Measurements from ENCODE around the gene TPSB2.

TPSB2 gene

DNA sequence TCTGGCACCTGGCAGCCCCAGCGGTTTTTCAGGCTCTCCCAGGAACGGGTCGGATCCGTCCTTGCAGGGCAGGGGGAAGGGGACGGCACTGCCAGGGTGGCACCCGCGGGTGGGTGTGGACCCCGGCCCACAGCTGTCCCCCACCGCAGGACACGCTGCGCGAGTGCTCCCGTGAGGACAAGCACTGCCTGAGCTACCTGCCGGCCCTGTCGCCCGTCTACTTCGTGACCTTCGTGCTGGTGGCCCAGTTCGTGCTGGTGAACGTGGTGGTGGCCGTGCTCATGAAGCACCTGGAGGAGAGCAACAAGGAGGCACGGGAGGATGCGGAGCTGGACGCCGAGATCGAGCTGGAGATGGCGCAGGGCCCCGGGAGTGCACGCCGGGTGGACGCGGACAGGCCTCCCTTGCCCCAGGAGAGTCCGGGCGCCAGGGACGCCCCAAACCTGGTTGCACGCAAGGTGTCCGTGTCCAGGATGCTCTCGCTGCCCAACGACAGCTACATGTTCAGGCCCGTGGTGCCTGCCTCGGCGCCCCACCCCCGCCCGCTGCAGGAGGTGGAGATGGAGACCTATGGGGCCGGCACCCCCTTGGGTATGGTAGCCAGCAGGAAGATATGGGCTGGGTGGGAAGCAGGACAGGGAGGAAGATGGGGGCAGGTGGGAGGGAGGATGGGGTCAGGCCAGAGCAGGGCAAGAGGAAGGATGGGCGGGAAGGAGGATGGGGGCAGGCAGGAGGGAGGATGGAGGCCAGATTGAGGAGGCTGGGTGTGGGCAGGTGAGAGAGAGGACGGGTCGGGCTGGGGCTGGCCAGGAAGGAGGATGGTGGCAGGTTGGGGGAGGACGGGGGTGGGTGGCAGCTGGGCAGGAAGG lies 11.7 kb downstream of the TPSB2 start:
- no peak for DNase-seq

DNA sequence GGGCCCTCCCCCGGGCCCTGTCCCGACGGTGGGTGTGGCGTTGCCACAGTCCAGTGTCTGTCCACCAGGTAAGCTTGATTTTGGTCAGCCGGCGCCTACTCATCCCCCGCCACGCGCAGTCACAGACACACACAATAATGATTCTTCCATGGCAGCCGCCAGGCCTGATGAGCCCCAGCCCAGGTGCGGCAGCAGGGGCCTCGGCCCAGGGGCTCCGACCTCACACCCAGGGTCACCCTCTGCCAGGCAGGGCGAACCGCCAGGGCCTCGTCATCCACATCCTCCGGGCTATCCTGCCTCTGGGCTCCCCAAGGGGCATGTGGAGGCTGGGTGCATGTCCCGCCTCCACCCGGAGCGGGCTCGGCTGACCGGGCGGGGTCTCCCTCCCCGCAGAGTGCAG lies 12.5 kb downstream of the TPSB2 start:
- no peak for DNase-seq

DNA sequence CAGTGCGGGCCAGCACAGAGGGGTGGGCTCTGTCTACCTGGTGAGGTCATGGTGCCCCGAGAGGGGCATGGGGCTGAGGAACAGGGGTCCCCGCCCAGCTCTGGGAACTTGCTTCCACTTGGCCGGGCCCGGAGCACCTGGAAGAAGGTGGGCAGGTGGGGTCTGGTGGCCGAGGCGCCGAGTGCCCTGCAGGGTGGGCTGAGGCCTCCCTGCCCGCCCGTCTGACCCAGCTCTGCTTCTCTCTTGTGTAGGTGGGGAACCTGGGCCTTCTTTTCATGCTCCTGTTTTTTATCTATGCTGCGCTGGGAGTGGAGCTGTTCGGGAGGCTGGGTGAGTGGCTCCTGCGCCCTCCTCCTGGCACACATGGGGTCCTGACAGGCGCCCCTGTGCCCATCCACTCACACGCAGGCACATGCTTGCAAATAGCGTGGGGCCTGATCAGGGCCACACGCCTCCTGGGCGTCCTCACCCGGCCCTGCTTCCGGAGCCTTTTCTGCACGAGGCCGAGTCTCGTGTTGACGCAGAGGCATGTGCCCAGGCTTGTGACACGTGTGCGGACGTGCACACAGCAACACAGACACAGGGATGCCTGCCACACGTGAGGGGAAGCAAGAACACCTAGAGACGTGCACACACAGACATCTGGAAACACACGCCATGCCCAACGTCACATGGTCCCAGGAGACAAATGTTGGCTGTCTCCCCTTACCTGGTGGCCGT lies 13.1 kb downstream of the TPSB2 start:
- DNase-seq, result no peak

DNA sequence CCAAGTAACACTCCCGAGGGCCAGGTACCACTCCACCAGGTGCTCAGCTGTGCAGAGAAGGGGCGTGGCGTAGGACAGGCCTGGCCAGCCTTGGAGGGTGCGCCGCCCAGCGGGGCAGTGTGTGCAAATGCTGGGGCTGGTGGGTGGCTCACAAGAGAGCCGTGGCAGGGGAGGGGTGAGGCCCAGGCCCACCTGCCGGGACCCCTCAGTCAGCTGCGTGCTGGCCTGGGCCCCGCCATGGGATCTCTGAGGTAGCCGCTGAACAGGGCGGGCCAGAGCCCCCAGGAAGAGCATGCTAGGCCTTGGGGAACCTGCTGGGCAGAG lies 13.7 kb downstream of the TPSB2 start:
- no peak for DNase-seq

DNA sequence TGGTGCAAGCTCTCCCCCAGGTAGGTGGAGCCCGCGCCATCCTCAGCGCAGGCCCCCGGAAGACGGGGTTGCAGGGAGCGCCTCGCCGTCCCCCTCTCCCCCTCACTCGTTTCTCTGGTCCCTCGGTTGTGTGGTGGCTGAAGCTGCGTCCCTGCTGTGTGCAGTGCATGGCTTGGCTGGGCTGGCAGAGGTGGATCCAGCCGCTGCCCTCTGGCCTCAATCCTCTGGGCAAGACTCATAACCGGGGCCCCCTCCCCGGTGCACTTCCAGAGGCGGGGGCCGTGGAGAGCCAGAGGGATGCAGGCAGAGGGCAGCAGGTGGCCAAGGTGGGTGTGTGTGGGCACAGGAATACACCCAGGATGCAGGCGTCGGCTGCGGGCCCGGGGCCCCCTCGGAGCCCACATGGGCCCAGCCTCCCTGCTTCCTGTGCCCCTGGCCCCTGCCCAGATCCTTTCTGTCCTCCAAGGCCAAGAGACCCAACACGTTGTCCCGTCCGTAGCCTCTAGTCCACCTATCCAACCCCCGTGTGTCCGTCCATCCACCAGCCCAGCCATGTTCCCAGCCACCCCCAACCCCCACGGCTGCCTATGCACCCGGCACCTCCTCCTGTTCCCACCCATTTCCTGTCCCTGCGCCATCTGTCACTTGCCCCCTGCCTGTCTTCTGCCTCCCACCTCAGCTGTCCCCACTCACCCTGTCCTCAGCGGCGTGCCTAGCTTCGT lies 14.2 kb downstream of the TPSB2 start:
- DNase-seq, result no peak

DNA sequence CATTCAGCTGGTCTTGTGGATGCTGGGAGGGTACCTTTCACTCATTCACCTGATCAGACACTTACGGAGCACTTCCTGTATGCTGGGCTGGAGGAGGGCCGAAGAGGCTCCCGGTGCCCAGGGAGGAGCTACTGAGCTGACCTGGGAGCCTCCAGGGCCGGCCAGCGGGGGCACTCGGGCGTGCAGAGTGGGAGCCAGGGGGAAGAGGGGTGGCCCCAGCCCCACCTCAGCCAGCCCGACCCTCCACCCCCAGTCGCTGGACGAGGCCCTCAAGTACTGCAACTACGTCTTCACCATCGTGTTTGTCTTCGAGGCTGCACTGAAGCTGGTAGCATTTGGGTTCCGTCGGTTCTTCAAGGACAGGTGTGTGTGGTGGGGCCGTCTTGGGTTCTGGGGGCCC lies 15.3 kb downstream of the TPSB2 start:
- no peak for DNase-seq

DNA sequence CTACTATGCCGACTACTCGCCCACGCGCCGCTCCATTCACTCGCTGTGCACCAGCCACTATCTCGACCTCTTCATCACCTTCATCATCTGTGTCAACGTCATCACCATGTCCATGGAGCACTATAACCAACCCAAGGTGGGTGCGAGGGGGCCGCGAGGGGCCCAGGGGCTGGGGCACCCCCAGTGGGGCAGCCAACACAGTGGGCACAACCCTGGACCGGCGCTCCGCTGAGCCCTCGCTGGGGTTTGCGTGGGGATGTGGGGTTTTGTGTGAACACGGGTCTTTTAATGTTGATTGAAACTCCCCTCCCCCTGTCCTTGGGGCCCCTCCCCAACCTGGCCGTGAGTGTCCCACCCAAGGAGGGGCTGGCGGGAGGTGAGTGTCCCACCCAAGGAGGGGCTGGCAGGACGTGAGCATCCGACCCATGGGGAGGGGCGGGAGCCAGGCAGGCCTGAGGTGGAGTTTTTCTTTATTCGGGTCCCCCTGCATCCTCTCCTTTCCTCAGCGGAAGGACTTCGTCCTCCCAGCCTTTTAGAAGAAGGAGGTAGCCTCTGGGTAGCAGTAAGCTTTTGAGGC lies 16.1 kb downstream of the TPSB2 start:
- no peak for DNase-seq

DNA sequence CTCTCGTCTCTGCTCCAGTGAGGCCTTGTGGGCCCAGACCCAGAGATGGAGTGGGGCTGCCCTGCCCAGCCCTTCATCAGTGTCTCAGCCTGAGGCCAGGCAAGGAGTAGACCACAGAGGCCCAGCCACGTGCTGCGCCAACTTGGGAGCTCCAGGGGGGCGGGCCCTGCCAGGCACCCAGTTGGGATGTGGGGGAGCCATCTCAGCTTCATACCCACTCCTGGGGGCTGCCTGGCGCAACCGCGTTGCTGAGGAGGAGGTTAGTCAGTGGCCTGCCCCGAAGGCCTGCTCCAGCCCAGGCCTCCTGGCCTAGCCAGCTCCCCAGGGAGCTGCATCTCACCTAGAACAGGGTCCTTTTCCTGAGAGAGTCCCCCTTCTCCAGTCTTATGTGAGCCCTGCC lies 16.8 kb downstream of the TPSB2 start:
- DNase-seq, result no peak

DNA sequence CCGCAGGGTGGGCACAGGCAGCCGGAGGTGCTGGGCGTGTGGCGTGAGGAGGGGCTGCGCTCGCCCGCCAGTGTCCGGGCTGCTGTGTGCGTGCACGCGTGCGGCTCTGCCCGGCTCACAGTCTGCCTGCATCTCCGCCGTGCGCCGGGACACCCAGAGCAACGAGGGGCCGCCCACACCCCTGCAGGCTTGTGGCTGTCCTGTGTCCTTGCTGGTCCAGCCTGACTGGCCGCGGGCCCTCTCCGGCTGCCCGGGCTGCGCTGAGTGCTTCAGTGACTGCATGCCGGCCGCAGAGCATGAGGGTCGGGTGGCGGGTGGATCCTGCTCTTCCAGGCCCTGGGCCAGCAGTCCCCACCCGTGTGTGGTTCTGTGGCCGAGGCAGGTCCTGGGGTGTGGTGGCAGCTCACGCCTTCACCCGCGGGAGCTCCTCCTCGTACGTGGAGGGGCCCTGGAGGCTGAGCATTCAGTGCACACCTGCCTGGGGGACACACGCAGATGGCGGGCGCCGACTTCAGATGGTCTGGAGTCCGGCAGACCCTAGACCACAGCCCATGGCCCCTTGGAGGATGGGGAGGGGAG lies 17.3 kb downstream of the TPSB2 start:
- DNase-seq, result no peak

DNA sequence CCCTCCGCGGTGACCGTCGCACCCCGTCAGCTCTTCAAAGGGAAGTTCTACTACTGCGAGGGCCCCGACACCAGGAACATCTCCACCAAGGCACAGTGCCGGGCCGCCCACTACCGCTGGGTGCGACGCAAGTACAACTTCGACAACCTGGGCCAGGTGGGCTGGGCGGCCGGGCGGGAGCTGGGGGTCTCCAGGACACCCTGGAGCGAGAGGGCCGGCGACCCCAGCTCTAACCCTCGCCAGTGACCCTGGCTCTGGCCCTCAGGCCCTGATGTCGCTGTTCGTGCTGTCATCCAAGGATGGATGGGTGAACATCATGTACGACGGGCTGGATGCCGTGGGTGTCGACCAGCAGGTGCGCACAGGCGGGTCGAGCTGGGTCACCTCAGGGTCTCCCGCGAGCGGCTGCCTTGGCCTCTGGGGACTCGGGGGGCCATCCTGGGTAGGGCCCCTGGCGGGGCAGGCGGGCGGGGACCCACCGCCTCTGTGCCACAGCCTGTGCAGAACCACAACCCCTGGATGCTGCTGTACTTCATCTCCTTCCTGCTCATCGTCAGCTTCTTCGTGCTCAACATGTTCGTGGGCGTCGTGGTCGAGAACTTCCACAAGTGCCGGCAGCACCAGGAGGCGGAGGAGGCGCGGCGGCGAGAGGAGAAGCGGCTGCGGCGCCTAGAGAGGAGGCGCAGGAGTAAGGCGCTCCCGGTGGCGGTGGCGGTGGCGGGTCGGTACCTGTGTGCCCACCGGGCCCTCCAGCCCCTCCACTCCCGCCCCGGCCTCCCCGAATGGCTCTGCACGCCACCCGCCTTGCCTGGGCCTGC lies 18.3 kb downstream of the TPSB2 start:
- DNase-seq, result no peak

DNA sequence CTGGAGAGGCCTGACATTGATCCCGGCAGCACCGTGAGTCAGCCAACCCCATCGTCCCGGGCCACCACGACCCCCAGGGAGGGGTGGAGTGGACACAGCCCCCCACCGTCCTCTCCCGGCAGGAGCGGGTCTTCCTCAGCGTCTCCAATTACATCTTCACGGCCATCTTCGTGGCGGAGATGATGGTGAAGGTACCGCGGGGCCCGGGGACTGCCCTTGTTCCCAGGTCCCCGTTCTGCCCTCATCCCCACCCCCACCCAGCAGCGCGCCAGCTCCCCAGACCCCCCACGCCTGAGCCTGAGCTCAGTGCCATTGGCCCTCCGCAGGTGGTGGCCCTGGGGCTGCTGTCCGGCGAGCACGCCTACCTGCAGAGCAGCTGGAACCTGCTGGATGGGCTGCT lies 19.5 kb downstream of the TPSB2 start:
- DNase-seq, result no peak

DNA sequence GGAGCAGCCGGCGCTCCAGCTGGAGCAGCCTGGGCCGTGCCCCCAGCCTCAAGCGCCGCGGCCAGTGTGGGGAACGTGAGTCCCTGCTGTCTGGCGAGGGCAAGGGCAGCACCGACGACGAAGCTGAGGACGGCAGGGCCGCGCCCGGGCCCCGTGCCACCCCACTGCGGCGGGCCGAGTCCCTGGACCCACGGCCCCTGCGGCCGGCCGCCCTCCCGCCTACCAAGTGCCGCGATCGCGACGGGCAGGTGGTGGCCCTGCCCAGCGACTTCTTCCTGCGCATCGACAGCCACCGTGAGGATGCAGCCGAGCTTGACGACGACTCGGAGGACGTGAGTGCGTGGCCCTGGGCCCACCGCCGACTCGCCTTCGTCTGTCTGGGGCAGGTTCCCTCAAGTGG lies 20.9 kb downstream of the TPSB2 start:
- no peak for DNase-seq

DNA sequence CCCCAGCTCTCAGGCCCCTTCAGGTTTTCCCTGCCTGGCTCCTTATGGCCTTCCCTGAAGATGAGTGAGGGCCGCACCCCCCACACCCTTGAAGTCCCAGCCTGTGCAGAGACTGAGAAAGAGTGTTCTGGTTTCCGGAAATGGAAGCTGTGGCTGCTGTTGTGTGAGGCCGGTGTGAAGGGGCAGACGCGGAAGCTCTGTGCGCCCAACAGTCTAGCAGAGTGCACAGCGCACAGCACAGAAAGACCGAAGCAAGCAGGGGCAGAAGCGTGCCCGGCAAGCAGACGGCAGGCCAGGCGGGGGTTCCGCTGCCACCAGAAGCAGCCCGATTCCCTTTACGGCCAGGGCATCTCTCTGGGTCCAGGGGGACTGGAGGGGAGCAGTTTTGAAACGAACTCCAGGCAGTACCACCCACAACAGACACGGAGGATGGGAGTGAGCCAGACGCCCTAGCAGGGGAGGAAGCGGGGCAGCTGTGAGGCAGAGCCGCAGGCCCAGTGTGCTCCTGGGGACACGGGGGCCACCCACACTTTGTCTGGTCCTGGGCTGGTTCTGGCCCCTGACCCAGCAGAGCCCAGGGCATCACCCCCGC lies 21.6 kb downstream of the TPSB2 start:
- DNase-seq, result no peak

DNA sequence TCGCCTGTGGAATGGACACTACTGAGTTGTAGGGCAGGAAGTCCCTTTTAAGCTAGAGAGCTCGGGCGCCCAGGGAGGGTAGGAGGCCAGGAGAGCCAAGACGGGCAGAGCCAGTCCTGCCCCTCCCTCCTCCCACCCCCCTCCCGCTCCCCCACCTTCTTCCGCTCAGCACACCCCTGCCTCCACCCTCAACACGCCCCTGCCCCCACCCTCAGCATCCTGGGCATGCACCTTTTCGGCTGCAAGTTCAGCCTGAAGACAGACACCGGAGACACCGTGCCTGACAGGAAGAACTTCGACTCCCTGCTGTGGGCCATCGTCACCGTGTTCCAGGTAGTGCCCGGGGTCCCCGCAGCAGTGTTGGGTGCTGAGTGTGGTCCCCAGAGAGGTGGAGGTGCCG lies 23.2 kb downstream of the TPSB2 start:
- no peak for DNase-seq

DNA sequence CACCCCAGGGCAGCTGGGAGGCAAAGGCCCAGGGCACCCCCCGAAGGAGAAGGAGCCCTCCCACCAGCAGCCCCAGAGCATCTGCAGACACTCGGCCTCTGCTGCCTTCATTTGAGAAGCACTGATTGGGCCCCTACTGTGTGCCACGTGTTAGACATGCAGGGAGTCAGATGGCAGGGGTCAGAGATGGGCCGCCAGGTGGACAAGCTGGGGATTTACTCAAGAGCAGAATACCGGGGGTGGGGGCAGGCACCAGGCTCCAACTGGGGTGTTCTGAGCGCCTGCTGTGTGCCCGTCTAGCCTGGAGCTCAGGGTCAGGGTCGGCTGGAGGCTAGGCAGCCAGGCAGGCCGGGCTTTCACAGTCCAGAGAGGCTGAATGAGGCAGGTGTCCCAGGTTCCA lies 23.7 kb downstream of the TPSB2 start:
- no peak for DNase-seq

DNA sequence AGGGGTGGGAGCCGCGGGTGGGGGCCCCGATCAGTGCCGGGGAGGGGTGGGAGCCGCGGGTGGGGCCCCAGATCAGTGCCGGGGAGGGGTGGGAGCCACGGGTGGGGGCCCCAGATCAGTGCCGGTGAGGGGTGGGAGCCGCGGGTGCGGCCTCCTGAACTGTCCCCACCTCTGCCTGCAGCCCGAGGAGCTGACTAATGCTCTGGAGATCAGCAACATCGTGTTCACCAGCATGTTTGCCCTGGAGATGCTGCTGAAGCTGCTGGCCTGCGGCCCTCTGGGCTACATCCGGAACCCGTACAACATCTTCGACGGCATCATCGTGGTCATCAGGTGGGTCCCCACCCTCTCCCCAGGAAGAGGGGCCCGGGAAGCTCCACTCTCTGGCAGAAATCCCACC lies 25.1 kb downstream of the TPSB2 start:
- DNase-seq, result no peak

DNA sequence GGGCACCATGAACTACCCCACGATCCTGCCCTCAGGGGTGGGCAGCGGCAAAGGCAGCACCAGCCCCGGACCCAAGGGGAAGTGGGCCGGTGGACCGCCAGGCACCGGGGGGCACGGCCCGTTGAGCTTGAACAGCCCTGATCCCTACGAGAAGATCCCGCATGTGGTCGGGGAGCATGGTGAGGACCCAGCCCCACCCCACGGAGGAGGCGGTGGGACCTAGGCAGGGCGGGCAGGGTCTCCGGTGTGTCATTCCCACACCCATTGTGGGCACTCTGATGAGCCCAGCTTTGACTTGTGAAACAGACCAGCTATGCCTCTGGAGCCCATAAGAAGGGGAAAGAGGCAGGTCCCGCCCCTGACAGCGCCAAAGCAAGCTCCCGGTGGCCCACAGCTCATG lies 27.7 kb downstream of the TPSB2 start:
- DNase-seq, result no peak

DNA sequence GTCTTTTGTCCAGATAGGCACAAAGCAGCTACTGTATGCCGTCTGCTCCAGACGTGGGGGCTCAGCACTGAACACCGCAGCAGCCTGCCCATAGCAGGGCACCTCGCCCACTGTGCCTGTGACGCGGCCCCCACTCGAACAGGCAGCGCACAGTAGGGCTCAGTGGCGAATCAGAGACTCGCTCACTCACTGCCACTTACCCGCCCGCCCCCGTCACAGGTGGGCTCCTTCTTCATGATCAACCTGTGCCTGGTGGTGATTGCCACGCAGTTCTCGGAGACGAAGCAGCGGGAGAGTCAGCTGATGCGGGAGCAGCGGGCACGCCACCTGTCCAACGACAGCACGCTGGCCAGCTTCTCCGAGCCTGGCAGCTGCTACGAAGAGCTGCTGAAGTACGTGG lies 28.5 kb downstream of the TPSB2 start:
- DNase-seq, result no peak

DNA sequence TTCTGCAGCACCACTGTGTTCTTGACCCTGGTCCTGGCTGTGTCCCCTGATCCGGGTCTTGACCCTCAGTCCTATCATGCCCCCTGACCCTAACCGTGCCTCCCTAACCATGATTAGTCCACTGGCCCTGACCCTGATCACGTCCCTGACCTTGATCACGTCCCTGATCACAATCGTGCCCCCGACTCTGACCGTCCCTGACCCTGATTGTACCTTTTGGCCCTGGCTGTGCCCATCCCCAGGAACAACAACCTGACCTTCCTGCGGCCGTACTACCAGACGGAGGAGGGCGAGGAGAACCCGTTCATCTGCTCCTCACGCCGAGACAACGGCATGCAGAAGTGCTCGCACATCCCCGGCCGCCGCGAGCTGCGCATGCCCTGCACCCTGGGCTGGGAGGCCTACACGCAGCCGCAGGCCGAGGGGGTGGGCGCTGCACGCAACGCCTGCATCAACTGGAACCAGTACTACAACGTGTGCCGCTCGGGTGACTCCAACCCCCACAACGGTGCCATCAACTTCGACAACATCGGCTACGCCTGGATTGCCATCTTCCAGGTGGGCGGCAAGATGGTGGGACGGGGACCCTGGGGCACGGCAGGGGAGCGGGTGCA lies 29.9 kb downstream of the TPSB2 start:
- no peak for DNase-seq

DNA sequence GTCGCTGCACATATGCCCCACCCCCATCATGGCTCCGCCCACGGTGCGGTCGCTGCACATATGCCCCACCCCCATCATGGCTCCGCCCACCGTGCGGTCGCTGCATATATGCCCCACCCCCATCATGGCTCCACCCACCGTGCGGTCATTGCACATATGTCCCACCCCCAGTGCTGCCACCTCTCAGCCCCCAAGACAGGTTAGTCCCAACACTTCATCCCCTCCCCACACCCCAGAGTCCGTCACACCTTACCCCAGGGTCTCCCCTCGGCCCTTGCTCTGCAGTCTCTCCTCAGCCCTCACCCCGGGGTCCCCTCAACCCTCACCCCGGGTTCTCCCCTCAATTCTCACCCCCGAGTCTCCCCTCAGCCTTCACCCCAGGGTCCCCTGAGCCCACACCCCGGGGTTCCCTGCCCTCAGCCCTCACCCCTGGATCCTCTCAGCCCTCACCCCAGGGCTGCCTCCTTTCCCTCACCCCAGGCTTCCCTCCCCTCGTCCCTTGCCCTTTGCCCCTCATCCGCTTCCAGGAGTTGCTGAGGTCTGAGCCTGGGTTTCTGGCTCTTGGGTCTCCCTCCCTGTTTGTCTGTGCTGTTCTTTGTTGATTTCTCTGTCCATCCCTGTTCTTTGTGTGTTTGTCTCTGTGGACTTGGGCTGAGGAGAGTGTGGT lies 30.5 kb downstream of the TPSB2 start:
- DNase-seq, result no peak
